GM19397 (cell line): ENCODE results near the gene LEKR1.
"Not testable (repeated sequence)": the region's sequence is repeated elsewhere in the genome, so short reads cannot be mapped to it uniquely, and the experiment has no call there.

Experiments used
- ATAC-seq: cut with Tn5 transposase; IDR thresholded peaks from one replicate; pipeline ENCODE4 v1.9.1; 2021; ENCODE audit warnings: mild to moderate bottlenecking, moderate library complexity; ENCODE audit not compliant: unreplicated experiment

LEKR1 gene

DNA sequence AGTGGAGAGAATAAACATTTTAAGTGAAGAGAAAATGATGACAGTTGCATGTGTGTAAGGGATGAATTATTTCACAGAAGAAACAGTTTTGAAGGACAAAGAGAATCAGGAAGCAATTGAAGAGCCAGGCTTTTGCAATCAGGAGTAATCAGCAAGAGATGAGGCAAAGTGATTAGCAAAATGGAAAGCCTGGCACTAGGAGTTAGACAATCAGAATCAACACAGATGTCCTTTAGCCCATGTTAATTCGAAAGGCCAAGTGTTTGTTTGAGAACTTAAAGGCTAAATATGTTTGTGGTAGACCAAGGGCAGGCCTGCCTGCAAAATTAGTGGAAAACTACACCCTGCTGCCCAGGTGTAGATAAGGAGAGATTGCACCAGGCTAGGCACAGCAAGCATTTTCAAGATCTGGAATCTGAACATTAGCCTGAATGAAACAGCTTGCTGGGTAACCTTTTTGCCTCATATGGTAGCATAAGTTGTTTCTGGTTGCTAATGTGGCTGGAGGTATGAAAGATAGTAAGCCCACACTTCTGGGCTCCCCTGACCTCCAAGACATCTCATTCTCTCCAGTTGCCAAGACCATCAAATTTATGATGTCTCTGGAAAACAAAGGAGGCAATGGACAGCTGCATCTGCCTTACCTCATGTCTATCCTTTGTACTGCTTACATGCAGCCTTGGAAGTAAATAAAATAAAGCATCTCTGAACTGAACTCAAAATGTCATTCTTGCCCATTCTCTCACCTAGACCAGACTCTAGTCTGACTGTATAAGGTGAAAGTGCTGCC lies 22.0 kb upstream of the LEKR1 start:
- no peak for ATAC-seq

DNA sequence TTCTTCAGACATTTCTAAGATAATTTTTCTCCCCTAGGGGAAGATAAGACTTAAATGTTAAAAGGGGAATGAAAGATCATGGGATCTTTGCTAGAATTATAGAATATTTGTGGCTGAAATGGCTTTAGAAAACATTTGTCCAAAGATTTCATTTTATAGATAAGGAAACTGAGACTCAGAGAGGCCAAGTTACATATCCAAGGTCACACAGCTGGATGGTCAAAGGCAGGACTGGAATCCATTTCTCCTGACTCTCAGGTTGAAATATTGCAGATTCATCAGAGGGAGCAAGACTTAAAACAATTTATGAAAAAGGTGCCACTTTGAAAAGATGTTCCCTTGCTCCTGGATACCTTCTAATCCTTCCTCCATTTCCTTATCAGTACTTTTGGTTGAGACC lies 19.5 kb upstream of the LEKR1 start:
- ATAC-seq = no peak

DNA sequence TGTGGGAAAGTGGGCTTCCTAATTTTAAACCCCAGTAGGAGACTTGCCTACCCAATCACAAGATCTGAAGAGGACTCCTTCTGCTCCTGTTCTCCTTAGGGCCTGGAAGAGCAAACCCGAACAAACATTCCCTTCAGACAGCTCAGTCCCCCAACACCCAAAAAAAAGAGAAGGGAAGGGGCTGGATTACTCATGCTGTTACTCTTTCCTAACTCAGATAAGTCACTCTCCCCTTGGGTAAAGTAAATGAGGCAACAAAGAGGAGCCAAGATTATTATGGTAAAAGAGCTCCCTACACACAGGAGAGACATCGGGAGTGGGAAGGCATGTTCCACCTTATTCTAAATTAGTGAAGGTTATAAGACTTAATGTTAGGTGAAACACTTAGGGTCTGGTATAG lies 18.1 kb upstream of the LEKR1 start:
- no peak for ATAC-seq

DNA sequence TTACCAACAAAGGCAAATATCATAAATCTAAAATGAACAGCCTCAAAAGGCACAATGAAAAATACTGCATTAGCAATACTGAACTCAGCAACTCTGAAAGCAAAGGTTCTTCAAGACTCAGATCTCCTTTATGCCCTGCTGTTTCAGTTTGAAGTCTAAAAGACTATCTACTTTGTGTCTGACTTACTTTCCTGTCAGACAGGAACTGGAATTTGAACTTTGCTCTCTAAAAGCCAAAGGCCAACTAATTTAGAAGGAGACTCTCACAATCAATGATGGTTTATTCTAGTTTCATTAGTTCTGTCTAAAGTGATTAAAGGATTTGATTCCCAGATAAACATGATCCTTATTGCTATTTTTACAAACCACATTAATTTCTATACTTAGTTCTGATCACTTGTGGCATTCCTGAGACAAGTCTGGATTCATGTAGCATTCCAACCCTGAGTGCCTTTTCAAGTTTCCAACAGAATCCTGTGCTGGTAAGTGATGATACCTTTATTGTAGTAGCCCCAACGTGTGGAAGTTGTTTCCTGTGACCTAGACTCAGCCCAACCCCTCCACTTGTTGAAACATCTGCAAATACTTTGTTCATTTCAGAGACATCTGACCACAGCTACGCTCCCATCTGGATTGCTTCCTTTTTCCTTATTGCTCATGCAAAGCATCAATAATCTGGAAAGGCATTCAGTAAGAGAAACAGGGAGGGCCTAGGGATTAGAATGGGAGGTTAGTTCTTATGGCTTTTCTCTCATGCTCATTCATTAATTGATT lies 14.9 kb upstream of the LEKR1 start:
- ATAC-seq = no peak

DNA sequence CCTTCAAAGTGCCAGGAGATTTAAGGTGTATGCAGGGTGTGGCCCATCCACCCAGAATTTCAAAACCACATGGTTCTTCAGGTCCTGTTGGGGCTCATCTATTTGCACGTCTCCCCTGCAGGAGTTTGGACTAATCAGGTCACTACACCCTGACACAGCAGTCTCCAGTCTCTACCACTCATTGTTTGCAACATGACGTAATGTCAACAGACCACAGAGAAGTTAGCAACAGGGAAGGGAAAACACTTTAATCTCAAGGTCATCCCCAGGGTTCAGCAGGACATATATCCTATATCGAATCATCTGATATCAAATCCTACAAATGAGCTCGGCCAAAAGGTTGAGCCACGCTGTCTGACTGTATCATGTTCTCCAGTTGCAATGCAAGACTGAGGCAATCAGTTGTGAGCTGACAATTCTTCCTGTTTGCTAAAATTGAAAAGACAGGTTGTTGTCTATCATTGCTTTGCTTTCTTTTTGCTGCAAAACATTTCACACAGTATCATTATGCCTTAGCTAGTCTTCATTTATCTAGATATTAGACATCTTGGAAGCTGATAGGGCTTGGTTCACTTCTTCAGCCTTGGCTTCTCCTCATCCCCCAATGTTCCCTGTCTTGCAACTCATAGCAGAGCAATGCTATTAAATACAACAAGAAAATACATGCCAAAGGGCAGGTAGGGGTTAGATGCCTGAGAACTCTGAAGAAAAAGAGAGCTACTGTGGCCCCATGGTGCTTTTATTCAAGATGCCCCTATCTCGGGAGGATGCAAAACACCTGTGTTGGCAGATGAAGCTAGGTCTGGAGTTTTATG lies 13.4 kb upstream of the LEKR1 start:
- ATAC-seq = no peak

DNA sequence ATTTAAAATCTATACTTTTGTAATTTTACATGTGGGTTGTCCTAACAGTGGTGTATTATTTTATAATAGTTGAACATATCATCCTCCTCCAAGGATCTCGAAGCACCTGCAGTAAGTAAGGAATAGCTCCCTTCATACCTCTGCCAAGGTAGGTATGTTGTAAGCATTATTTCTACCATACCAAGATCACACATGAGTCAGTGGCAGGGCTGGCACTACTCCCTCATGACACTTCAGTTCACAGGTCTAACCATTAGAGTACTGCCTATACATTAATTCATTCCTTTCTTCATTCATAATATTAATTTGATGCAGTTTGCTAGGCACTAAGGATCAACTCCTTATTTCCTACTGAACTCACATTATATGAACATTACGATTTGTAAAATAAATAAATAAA lies 11.9 kb upstream of the LEKR1 start:
- no peak for ATAC-seq

DNA sequence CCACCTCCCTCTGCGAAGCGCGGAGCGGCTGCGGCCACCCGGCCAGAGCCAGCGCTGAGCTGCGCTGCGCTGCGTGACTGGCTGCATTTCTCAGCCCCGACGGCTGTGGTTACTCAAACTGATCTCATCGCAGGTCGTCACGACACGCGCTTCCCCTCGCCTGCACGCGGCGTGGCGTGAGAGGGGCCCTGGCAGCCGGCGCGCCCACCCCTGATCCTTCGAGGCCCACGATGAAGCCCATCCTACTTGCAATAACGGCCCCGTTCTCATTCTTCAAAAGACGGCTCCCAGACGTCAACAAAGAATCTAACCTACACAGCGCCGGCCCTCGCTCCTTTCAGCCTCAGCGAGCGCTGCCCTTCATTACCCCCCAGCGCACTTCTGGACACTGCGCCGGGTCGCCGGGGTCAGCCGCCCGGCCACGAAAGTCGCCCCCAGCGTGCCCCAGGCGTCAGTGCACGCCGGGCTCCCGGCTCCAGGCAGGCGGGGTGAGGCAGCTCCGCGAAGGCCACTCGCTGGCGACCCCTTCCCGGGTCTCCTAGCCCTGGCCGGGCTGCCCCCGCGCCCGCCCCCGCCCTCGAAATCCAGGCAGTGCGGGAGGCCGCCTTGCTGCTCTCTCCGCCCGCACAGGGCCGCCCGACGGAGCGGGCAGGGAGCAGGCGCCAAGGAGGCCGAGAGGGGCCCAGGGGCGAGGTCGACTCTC lies 9.9 kb upstream of the LEKR1 start:
- peak; percentile 38 for ATAC-seq

DNA sequence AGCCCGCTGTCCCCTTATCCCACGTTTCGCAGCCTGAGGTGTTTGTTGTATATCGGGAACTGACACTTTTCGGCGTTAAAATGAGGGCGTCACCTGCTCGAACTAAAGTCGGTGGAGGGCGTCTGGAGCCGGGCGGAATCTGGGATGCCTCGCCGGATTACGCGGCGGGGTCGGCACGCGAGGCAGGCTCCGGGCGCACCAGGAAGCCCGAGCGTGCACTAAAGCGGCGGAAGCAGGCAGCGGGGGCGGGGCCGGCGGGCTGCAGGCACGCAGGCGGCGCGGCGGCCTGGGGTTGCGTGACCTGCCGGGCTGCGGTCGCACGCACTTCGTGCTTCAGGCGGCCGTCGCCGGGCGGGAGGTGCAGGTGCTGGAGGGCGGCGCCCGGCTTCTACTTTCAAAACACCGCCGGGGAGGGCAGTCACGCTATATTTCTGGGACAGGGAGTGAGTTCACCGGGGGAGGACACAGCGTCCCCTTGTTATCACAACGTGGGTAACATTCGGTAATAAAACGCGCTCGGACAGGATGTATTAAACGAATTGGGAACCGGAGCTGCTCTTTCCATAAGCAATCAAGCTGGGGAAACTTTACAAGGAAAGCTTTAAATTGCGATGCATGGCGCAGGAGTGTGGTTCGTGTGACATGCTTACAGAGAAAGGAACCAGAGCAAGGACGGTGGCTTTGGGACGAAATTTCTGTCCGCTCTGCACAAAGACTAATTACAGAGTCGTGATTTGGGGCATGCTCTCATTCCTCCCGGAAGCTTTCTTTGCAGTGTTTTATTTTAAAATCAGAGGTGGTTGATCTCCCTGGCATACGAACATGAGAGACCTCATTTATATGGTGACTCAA lies 9.1 kb upstream of the LEKR1 start:
- ATAC-seq = peak; percentile 72

DNA sequence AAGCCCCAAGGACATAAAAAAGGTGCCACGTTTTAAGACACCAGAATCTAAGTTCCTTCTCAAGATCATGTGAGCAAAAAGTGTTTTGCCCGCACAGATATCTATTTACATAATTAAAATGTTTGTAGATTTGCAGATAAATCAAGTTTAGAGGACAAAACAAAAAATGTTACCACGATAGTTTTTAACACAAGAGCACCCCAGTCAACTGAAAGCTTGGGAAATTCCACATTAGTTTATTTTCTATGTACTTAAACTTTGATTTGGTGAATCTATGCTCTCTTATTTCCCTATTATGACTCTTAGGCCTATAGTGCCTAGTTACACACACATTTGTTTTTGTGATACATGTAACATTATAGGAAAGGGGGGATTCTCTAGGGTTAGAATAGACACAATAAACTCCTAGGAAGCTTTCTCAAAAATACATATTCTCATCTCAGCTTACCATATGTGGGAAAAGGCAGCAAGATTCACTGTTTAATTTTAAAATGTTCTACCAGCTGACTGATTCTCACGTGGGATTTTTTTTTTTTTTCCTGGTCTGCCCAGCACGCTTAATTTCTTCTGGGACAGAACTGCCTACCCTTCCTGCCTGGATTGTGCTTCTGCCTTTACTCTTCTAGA lies 8.4 kb upstream of the LEKR1 start:
- no peak for ATAC-seq

DNA sequence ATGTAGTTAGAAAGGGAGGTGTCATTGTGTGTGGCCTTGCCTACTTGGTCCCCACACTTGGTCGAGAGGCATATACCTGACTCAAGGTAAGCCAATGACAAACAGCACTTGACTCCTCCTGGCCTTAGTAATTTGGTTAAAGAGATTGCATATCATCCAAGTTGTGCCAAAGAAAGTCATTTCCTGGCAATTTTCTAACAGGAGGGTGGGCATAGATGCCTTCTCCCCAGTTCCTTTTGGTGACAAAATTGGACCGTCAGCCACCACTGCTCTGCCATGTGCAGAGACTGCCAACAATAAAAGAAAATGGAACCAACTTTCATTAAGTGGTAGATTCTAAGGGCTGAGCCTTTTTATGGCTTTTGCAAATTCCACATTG lies 7.9 kb upstream of the LEKR1 start:
- no peak for ATAC-seq

DNA sequence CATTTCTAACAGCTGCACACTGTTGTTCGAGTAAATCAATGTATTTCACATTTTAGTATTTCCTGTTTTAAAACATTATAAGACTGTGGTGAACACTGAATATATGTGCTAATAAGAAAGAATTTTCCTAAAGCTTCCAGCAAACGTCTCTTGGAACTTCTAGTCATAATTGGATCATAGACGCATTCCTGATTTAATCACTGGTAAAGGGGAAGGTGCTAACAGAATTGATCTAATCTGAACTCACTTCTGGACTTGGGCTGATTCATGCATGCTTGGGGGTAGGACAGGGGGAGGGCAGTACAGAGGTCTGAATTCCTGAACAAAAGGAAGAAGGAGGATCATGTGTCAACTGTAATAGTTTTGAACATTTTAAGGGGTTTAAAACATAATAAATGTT lies 7.3 kb upstream of the LEKR1 start:
- ATAC-seq = no peak

DNA sequence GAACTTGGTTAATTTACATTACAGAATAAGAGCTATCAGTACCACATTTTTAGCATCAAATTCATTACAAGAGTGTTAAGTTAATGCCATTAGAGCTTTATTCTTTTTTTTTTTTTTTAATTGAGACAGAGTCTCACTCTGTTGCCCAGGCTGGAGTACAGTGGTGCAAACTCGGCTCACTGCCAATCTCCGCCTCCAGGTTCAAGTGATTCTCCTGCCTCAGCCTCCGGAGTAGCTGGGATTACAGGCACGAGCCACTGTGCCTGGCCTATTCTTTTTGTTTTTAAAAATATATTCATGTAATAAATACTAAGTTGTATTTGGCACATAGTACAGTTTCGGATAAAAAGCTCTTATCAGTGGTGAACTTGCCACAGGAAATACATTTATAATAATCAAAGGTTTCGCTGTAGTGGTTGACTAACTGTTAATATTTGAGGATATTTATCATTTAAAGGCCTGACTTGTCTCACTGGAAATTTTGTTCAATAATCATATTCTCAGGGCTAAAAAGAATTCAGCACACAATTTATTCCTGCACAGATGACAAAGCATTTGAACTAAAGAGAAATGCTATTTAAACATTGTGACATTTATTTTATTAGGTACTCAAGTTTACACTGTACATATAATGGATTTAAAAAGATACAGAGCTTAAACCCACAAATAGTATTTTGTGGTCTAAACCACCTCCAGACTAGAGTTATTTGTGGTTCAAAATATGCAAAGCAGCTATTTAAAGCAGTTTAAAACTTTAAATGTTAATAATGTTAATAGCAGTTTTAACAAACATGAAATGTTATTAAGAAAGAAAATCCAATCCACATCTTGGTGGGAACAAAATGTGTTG lies 6.1 kb upstream of the LEKR1 start:
- ATAC-seq = no peak

DNA sequence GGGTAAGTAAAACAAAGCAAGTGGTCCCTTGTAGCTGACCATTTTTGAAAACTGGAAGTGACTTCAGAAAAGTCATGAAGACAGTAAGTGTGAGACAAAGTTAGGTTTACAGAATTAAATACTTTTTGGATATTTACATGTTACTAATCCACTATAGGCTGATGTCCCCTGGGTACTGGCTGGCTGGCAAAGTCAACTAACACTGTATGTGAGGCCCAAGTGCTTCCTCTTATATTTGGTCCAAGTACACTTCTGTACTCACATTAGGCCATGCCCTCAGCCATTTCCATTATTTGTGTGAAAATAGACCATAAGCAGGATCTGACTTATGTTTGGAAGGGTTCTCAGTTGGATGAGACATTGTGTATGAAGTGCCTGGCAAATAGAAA lies 5.5 kb upstream of the LEKR1 start:
- no peak for ATAC-seq

DNA sequence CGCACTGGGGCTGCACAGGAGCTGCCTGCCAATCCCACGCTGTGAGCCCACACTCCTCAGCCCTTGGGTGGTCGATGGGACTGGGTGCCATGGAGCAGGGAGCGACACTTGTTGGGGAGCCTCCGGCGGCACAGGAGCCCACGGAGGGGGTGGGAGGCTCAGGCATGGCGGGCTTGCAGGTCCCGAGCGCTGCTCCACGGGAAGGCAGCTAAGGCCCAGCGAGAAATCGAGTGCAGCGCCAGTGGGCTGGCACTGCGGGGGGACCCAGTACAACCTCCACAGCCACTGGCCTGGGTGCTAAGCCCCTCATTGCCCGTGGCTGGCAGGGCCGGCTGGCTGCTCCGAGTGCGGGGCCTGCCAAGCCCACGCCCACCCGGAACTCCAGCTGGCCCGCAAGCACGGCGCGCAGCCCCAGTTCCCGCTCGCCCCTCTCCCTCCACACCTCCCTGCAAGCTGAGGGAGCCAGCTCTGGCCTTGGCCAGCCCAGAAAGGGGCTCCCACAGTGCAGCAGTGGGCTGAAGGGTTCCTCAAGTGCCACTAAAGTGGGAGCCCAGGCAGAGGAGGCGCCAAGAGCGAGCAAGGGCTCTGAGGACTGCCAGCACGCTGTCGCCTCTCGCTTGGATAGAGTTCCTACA lies 3.4 kb upstream of the LEKR1 start:
- ATAC-seq = not testable (repeated sequence)

DNA sequence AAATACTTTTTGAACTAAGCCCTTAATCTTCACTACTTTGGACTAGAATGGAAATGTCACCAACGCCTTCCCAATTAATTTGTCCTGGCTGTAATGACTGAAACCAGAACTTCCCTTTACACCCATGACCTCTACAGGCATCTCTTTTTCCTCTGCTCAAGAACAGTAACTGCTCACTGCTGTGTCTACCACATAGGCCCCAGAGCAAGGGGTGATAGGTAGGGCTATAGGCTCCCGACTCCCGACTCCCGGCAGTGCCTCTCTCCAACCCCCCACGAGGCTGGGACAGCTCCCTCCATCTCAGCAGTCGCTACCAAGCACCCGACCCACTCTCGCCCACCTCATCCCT lies 384 bp upstream of the LEKR1 start:
- peak; percentile 45 for ATAC-seq

DNA sequence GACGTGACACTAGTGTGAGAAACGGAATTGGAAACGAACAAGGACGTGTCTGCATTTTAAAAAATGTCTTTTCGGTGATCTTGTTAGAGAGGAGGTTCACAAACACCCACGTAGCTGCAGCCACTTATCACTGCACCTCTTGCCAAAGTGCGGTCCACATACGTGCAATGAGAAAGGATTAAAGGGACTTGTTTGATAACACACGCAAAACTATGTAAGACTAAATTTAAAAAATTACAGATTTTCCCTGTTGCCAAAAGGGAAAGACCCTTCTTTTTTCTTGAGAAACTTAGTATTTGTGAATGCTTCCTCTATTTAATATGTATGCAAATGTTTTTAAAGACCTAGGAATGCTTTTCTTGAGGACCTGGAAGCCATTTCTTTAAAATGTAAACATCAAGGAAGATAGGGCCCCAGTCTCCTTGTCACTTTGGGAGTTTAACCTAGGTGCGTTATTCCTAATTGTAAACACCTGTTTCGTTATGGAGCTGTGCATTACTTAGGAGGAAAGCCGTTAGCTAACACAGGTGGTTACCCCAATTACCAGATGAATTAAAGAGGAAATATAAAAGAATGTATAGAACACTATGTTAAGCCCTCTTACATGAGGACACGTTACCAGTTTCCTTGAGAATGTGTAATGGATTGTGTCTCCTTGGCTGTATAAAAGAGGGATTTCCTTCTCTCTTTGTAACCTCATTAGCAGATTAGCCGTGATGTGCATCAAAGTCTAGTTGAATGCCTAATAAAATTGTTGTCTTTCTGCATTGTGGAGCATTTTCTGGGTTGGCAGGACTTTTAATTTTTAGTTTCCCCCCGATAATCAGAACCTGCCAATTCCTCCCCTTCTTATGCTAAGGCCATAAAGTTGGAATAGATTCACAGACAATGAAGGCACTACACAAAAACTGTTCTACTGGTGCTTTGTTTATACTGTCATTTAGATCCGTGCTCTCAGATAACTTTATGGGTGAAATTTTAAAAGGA lies 1.0 kb downstream of the LEKR1 start:
- peak; percentile 7 for ATAC-seq

DNA sequence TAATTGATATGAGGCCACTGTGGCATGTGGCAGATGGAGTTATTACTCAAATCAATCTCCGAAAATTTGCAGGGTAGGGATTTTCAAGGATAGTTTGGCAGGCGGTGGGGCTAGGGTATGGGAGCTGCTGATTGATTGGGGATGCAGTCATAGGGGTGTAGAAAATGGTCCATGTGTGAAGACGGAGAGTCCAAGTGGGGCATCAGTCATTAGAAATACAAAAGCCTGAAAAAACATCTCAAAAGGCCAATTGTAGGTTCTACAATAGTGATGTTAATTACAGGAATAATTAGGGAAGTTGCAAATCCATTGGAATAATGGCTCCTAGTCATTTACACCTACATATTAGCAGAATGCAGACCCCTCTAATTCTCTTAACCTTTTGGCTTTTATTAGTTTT lies 4.9 kb downstream of the LEKR1 start:
- ATAC-seq = no peak
